ENCODE results near the gene KIF17. TPM values are rescaled to one million over a fixed set of nuclear protein-coding genes. Genes with fewer than 3 reads are reported as not detected.

The KIF17 gene
- total and polyA plus RNA-seq, 2 of the 4 experiments (the other 2 are of a cell fraction) = 4.5 to 5.7 TPM

- Histone ChIP-seq H3K27ac (ENCODE audit: insufficient read depth, low read length) (no peak overlapping the region), H3K4me3 (ENCODE audit: insufficient read depth, low read depth, low read length) (no peak overlapping the region), H2BK15ac (ENCODE audit: low read depth, low read length) (no peak overlapping the region), H3K36me3 (ENCODE audit: control insufficient read depth, insufficient read depth, low read length) (no peaks in the 10 kb centered on the region), H4K5ac (ENCODE audit: low read depth, low read length) (no peak overlapping the region), H2AK5ac (ENCODE audit: low read depth, low read length) (no peak overlapping the region), H3K79me1 (ENCODE audit: low read depth in 1 of 2, low read length in 2 of 2) (peaks cover 0 to 6% of the 10 kb centered on the region in 2 experiments; a peak in 1 of 4 replicates), H3K4me2 (ENCODE audit: low read depth, low read length) (no peak overlapping the region), H4K91ac (ENCODE audit: insufficient read depth, low read depth, low read length) (no peak overlapping the region), H3K9ac (ENCODE audit: low read depth, low read length) (no peak overlapping the region), H4K8ac (ENCODE audit: low read depth in 2 of 2, low read length in 2 of 2) (no peak overlapping the region), H3K56ac (ENCODE audit: extremely low read depth, insufficient read depth, low read length) (no peak overlapping the region), H2AFZ (replicated peaks; ENCODE audit: low read length, poor library complexity) (no peak overlapping the region), H2AK9ac (replicated peaks; ENCODE audit: low read depth, low read length, poor library complexity) (no peak overlapping the region), H3K4me1 (ENCODE audit: control insufficient read depth, insufficient read depth, low read length) (no peaks in the 10 kb centered on the region), H3K23ac (ENCODE audit: low read depth, low read length) (no peak overlapping the region), H3K4ac (ENCODE audit: low read depth, low read length) (no peak overlapping the region), H3K9me3 (ENCODE audit: control insufficient read depth, insufficient read depth, low read length) (no peaks in the 10 kb centered on the region), H4K20me1 (ENCODE audit: insufficient read depth, low read length) (no peaks in the 10 kb centered on the region; the same call in 1 of the 2 replicates), H2BK120ac (ENCODE audit: low read depth, low read length) (no peak overlapping the region), H2BK5ac (ENCODE audit: low read depth, low read length, poor library complexity, severe bottlenecking) (no peak overlapping the region), H2BK20ac (ENCODE audit: low read depth, low read length) (no peak overlapping the region; the same call in 1 of the 2 replicates), H3K9me1 (ENCODE audit: insufficient read depth, low read length) (0 out of 2 replicates have a peak, but pooled peaks cover 6% of the 10 kb centered on the region), H3K14ac (replicated peaks; ENCODE audit: low read depth, low read length) (no peak overlapping the region), H3K18ac (ENCODE audit: low read depth, low read length) (no peak overlapping the region), H3K27me3 (ENCODE audit: control insufficient read depth, insufficient read depth, low read length) (no peaks in the 10 kb centered on the region)
- DNase-seq (no peak), ATAC-seq (ENCODE audit: low read depth) (no peak)
- dilution Hi-C loops (cut with HindIII; ENCODE audit: low sequenced_read_pairs, unreplicated experiment) = no loop called here
- no TSS peak for BruUV-seq (replicated peaks)
- intact Hi-C loops (cut with micrococcal nuclease) = no loop called here
- WGBS, 2 experiments (ENCODE audit: extremely low coverage in 2 of 2, insufficient read length in 1 of 2) = 93% methylated on average over 19 of the region's 35 CpGs; no CpG with 5 or more reads in 1 of the 2 experiments
- POLR2A ChIA-PET (ENCODE audit: unreplicated experiment) = no interaction called here
- in situ Hi-C loops (cut with MboI; ENCODE audit: low sequenced_read_pairs) = no loop called here
- TF ChIP-seq FOS (IDR thresholded peaks at IDR 0.05; ENCODE audit: low read depth, low read length) (no peak), USF2 (IDR thresholded peaks at IDR 0.05; ENCODE audit: low read depth, low read length) (no peak), CTCF (conservative IDR thresholded peaks at IDR 0.05; ENCODE audit: low read depth, low read length) (no peak), SMC3 (IDR thresholded peaks at IDR 0.05; ENCODE audit: low read depth, low read length) (no peak), POLR2A (IDR thresholded peaks at IDR 0.05; ENCODE audit: low read depth, low read length) (no peak), RAD21 (IDR thresholded peaks at IDR 0.05; ENCODE audit: low read length) (no peak), RCOR1 (IDR thresholded peaks at IDR 0.05; ENCODE audit: insufficient replicate concordance, low read length) (no peak), RFX5 (IDR thresholded peaks at IDR 0.05; ENCODE audit: low read depth, low read length) (no peak), NFE2L2 (IDR thresholded peaks at IDR 0.05; ENCODE audit: low read depth, low read length) (no peak)
- CTCF ChIA-PET = no interaction called here
Measured at GRCh38 chr1:20723537-20724363, 5.9 kb upstream of the KIF17 start.

Data from IMR-90 (cell line).